Measurements from ENCODE around the gene DEPP1.

The DEPP1 gene

DNA sequence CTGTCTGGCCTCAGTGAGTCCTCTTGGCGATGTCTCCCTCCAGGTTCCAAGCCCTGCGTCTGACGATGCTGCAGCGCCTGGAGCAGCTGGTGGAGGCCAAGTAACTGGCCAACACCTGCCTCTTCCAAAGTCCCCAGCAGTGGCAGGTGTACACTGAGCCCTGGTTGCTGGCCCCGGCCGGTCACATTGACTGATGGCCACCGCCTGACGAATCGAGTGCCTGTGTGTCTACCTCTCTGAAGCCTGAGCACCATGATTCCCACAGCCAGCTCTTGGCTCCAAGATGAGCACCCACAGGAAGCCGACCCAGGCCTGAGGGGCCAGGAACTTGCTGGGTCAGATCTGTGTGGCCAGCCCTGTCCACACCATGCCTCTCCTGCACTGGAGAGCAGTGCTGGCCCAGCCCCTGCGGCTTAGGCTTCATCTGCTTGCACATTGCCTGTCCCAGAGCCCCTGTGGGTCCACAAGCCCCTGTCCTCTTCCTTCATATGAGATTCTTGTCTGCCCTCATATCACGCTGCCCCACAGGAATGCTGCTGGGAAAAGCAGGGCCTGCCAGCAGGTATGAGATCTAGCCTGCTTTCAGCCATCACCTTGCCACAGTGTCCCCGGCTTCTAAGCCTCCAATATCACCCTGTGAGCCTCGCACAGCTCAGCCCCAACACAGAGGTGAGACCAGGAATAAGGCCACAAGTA, 14.8 kb upstream of the DEPP1 start:
- DNase-seq: no peak

DNA sequence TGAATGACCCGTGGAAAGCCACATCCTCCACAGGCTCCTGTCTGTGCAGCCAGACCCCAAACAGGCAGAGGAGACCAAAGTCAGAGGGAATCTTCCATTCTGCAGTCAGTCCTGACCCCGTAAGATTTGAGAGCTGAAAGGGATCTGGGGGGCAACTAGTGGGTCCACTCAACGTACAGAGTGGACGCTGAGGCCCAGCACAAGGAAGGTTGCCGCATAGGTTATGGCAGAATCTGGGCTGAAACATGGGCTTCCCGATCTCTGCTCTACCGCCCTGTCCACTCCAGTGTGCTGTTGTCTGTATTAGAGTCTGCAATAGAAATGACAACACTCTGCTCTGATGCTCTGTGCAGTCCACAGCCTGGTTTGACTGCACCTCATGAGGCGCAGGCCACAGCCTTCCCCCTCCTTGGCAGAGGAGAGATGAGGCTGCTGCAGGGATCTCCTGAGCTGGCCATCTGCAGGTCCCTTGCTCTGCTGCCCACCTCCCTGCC, 14.2 kb upstream of the DEPP1 start:
- DNase-seq: no peak

DNA sequence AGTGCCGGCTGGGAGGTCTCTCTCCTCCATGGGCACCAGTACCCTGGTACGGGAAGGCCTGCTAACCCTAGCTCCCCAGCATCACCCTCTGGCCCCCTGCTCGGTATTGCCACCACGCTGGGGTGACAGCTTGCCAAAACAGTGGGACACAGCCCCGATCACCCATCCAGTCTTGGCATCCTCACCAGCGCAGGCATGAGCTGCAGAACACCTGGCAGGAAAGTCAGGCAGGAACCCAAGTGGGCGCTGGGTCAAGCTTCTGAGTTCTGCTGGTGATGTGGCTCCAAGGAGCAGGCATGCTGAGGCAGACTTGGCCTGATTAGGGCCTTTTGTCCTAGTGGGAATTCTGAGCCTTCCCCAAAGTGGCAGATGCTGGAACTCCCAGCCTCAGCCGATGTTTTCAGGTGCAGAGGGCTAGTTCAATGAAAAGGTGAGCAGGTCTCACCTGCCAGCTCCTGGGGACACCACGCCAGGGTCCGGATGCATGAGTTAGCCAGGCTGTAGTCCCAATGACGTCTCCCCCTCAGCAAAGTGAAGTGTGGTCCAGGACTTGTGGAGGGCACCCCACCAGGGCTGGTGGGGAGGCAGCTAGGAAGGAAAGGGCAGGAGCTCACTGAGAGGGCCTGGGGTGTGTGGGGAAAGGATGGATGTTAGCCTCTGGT, 13.6 kb upstream of the DEPP1 start:
- DNase-seq: no peak

DNA sequence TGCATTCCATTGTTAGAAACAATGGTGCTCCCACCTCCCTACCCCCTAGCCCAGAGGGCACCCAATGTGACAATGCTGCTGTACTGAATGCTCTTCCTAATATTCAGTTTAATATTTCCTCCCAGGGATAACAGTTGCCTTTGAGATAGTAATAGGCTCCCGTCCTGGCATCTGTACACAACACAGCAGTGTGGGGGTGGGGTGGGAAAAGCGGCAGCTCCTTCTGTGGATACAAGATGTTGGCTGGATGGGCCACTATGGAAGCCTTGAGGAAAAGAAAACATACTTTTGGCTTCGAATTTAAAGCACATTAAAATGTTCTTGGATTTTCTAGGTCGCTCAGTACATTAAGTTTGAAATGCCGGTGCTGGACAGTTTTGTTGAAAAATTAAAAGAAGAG, 13.0 kb upstream of the DEPP1 start:
- DNase-seq: no peak

DNA sequence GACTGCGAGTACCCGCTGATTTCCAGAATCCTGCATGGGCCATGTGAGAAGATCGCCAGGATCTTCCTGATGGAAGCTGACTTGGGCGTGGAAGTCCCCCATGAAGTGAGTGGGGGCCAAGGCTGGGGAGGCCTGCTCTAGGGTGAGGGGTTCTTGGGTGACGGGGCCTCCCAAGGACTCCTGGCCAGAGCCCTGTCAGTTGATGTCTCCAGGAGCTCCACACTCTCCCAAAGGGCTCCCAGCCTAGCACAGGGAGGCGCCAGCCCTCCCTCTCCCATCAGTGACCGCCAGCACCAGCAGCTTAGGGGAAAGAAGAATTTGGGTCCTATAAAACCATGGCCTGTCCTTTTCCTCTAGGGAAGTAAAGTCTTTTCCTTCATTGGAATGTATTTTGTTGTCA, 12.4 kb upstream of the DEPP1 start:
- DNase-seq: no peak

DNA sequence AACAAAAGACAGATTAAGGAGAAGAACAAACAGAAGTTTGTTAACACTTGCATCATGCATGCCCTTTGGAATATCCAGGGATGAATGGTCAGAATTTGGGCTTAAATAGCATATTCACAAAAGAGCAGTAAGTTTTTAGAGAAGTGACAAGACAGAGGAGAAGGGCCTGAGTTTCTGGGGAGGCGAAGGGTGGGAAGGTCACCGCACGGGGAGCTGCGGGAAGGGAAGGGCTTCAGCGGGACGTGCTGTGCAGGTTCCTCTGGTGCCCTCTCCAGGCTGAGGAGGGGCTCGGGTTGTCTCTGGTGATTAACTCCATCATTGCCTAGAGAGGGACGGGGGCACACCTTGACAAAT, 11.7 kb upstream of the DEPP1 start:
- no peak for DNase-seq

DNA sequence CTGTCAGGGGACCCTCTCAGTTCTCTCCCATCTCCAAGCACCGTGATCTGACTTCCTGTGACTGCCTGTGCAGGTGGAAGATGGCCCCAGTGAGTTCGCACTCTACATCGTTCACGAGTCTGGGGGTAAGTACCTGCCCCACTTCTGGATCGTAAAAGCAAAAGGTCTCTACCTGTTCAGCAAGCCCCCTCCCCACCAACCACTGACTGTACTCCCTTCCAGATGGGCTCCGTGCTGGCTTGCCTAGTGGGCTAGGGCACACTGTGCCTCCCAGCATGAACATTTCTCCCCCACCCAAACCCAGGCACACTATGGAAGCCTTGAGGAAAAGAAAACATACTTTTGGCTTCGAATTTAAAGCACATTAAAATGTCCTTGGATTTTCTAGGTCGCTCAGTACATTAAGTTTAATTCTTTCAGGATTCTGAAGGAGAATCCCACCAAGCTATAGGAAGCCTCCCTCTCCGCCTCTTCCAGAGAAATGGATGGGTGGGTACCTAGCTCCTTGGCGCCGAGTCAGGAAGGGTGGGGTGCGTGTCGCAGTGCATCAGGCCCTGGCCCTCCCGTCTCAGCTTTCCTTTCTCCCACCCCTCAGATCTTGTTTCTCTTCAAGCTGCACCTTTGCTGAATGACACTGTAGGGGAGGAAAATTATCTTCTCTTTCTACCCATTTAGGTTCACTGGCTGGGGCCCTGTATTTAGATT, 11.1 kb upstream of the DEPP1 start:
- no peak for DNase-seq

DNA sequence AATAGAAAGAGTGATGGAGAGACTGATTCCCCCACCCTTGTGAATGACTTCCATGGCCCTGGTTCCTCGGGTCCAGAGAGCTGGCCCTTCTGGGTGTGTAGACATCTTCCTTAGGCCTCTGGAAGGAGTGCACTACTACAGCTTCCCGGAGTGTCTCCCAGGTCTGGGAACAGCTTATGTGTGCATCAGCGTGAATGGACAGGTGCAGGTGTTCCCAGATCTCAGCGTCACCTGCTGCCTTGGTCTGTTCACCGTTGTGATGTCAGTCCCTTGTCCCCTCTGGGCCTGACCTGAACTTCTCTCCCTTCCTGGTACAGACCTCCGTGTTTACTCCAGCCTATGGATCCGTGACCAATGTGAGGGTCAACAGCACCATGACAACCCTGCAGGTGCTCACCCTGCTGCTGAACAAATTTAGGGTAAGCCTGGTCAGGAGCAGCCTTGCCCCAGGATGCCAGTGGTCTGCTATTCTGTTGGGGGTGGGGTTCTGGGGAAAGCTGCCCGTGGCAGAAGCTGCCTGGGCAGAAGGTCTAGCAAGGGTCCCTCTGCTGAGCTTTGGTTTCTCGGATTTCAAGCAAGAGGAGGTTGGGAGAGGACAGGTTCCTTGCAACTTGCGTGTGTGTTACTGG, 10.5 kb upstream of the DEPP1 start:
- DNase-seq: no peak

DNA sequence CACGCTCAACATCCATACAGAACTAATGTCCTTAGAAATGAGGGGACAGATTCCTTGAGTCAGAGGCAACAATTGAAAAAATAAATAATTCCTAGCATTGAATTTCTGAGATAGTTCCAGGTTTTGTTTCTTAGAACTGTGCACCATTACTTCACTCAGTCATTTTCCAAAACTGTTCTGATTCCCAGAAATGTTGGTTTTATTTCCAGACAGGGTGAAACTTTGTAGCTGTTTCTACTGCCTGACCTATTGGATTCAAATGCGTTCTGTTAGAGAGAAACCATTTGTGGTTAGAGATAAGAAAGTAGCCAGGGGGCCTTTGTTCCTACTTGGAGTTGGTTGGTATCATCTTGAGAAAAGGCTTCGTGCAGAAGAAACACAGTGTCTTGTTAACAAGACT, 8.1 kb upstream of the DEPP1 start:
- no peak for DNase-seq

DNA sequence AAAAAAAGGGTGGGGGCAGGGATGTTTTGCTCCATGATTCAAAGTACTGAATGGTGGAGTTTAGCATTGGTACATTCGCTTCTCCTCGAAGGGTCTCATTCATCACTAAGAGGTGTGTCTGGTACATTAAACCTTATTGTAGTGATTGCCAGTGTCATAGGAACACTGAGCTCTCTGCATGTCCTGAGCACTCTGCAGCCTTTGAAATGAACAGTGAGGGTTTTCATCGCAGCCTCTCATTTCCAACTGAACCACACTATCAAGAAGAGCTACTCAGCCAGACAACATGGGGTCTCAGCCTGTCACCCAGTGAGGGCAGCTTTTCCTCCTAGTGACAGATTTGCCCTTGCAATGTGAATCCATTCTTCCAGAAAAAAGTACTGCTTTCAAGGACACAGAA, 7.6 kb upstream of the DEPP1 start:
- DNase-seq: no peak

DNA sequence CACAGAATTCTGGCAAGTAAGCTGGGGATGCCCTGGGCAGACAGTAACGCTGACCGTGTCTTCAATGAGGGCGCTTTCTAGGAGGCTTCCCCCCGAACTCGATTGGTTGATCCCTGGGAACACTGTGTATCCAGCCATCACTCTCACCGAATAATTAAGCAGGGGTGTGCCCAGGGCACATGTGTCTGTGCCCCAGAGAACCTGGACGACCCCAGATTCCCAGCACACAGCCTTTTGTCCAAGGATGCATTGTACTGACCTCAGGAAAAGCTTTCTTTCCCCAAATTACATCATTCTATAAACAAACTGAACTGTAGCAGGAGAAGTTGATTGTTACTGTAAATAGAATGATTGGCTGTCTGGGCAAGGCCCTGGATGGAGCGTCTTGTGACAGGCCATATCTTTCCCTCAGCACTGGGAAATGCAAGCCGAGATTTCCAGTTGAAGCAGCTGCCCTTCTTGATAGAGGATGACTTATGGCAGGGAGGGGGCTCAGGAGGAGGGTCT, 6.6 kb upstream of the DEPP1 start:
- DNase-seq: no peak

DNA sequence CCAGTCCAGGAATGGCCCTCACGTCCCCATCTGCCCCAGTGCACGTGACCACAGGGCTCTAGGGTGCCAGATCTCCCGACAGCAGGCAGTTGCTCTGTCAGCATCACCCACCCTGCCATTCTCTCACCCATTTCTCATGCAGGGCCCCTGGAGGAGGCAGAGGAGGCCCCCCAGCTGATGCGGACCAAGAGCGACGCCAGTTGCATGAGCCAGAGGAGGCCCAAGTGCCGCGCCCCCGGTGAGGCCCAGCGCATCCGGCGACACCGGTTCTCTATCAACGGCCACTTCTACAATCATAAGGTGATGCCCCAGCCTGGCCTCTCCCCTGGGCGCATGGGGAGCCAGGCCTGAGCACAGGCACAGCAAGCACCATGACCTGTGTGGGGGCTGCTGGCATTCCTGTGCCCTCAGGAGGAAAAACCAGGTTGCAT, 6.1 kb upstream of the DEPP1 start:
- DNase-seq: no peak

DNA sequence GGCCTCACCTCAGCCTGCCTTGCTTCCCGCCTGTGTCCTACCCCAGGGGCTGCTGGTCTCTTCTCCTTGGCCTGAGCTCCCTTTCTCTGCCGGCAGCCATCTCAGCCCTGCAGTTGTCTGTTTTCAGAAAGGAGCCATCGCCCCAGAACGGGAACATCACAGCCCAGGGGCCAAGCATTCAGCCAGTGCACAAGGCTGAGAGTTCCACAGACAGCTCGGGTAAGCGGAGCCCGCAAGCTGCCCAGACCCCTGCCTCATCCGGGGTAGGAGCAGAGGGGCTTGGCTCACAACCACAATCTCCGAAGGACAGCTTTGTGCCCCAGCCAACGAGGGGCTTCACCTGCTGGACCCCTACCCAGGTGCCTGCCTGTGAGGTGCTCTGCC, 5.3 kb upstream of the DEPP1 start:
- no peak for DNase-seq

DNA sequence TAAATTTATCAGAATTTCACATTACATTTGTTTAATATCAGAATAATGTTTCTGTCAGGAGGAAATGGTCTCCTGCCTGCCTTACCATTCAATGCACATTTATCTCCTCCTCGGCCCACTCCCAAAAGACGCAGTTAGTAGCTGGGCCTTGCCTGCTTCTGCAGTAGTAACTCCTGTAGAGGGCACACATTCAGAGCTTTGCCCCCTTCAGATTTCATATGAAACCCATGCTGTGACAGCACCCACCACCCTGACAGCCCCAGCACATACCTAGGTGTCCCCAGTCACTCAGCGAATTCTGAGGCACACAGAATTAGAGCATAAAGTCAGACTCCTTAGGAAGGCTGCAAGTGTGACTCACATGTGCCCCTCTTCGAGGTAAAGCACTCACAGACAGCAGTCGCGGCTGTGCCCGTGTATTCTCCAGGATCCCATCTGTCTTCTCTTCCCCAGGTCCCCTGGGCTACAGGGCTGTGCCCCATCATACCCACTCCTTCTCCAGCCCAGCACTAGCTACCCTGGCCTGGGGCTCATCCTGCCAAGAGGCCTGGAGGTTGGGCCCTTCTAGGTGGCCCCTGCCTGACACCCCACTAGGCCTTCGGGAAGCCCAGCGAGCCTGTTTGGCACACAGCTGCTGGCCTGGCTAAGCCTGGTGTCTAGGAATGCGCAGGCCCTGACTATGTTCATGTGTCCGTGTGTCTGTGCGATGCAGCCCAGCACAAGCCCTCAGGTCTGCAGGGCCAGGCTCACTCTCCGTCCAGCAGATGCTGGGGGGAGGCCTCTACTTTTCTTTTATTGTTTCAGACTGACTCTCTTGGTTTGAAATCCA, 4.7 kb upstream of the DEPP1 start:
- DNase-seq: no peak

DNA sequence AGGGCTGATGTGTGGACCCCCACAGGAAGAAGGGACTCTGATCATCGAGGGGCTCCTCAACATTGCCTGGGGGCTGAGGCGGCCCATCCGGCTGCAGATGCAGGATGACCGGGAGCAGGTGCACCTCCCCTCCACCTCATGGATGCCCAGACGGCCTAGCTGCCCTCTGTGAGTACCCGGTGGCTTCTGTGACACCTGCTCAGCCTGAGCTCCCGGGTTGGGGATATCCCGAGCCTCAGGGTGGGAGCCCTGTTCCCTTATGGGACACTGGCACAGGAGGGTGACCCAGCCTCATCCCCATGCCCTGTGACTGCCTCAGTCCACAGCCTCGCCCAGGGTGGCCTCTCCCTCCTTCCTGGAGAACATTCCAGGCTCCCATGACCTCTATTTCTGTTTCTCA, 3.9 kb upstream of the DEPP1 start:
- DNase-seq: no peak

DNA sequence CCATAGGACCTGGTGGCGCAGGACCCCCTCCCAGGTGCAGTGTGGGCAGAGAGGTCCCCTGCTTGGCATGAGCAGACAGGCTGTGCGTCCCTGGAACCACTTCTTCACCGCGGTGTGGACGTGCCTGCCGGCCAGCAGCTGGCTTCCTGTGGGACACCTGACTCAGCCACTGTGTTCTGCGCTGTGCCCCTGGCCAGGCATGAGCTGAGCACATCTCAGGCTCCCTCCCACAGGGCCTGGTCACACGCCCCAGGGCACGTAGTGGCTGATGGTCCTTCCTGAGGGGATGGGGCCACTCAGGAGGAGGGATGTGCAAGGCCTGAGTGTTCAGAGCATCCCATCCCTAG, 3.5 kb upstream of the DEPP1 start:
- no peak for DNase-seq

DNA sequence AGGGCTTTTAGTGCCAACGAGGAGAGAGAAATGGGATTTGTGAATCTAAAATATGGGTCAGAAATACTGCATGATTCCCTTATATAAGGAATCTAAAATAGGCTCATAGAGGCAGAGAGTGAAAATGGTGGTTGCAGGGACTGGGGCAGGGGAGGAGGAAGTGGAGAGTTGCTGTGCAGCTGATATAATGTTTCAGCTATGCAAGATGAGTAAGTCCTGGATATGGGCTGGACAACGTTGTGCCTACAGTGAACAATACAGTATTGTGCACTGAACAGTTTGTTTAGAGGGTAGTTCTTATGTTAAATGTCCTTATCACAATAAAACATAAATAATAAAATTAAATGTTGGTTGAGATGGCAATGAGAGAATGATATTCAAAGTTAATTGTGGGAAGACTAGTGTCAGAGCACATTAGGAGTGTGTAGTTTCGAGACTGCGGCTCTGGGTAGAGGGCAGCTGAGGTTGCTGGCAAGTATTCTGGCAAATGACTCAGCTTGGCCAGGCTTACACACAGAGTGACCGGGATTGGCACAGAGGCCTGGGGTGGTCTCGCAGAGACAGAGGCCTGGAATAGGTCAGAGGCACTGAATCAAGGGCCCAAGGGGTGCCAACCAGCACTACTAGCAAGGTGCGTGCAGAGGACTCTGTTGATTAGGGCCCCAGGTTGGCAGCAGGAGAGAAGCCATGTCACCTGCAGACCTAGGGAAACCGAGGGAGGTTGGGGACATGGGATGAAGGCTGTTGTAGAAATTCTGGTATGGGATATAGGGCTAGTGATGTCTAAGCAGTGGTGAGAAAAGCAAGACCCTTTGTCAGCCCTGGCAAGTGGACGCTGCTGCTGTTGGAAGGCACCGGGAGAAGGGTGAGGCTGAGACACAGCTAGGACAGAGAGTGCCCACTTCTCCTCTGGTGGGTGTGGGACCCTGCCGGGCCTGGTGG, 2.8 kb upstream of the DEPP1 start:
- DNase-seq: no peak

DNA sequence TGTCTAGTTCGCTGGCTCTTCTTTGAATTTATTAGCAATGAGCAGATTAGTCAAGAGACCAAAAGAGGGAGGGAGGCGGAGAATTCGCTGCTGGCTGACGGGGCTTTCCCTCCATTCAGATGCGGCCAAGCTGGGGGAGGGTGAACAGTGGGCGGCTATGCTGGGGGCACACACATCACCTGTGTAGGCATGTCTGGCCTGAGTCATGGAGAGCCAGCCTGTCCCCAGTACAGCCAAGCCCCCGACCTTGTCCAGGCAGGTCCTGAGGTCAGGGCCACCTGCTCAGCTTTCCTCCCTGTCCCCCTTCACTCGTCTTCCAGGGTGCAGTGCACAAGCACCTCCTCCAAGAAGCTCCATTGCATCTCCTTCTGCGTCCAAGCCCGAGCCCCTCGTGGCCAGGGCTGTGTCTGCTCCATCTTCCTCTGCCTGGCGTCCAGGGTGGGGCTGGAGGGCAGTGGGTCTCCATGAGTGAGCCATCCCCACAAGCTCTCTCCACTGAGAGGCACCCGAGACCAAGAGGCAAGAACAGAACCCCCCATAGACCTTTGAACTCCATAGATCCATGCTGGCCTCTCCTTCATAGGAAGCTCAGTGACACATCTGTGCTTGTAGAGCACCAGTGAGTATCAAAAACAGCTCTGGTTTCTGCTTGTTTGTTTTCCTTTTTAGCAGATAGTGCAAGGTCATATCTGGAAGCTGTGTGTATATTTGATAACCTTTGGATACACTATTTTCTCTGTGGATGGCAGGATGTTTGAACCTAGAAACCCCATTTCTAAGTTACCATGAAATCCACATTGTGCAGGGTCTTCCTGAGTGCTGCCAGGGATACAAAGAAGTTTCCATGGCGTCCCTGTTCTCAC, 1.9 kb upstream of the DEPP1 start:
- peak; percentile 57 for DNase-seq

DNA sequence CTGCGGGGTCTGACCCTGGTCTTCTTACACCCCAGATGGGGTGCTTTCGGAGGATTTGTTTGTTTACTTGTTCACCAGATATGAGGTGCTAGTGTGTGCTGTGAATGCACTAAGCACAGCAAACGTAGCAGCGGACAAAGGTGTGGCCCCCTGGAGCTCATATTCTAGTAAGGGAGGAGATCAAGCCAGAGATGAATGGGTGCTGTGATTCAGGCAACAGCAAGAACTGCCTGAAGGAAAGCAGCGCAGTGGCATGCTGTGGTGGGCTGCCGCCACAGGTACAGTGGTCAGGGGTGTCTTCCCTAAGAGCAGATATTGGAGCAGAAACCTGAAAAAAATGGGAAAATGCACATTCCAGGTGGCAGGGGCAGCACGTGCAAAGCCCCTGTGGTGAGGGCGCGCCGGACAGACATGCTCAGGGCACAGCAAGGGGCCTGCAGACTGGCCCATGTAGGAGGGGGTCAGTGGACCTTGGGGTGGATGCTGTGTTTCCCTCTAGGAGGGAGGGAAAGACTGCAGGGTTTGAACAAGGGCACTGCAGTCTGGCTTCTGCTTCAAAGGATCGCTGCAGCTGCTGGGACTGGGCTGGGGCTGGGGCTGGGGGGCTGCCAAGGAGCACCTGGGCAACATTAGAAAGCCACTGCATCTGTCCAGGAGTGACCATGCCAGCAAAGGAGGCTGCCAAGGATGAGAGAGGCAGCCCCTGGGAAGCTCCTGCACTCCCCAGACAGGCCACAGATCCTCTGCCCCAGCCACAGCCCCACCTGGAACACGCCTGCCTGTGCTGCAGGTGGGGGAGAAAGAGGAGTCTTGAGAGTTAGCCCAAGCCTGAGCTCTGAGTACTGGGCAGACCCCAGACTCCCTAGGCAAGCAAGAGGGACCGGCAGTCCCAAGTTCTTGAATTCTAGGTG, 927 bp upstream of the DEPP1 start:
- peak; percentile 49 for DNase-seq

DNA sequence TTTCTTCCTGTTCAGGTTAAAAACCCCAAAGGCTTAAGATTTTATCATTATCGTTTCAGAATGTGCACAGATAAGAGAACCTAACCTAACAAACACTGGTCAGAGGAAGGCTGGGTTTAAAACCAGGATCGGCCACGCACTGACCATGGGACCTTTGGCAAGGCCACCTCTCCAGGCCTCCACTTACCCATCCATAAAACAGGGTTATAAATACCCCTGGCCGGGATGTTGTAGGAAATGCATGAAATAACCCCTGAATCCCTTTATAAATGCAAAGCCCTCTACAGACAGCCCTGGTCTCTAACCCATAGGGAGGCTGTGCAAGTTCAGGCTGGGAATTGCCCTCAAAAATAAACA, 418 bp downstream of the DEPP1 start:
- no peak for DNase-seq

Data from activated effector memory CD4-positive, alpha-beta T cell treated with anti-CD3 and anti-CD28 coated beads, Interleukin-2, amount 50 U/mL, for 16 hours (primary cell).